Upper lobe of left lung (tissue), 6 donors: Measurements from ENCODE around the gene WDR35. TPM values are rescaled to one million over a fixed set of nuclear protein-coding genes. Genes with fewer than 3 reads are reported as not detected.

Experiments used
- ATAC-seq, 2 donors: fragments of 200-7000 bp; cut with Tn5 transposase; one replicate each; pipeline ENCODE4 v1.9.1; 2022; ENCODE audit warnings: mild to moderate bottlenecking in 2 of 2, moderate library complexity in 2 of 2; ENCODE audit not compliant: low FRiP score in 2 of 2
- DNase-seq, 2 donors: peaks; one replicate each; pipeline ENCODE4 v3.0.0-alpha.2; 2019 to 2020
- H3K27ac ChIP-seq, 4 donors: fragments of 200-600 bp; sonication (generic); one replicate each; pipeline ENCODE4 v1.5.1; 2016 to 2019
- H3K27me3 ChIP-seq, 4 donors: fragments of 200-600 bp; sonication (generic); one replicate each; pipeline ENCODE4 v1.5.1; 2017 to 2019
- H3K36me3 ChIP-seq, 4 donors: fragments of 200-600 bp; sonication (generic); one replicate each; pipeline ENCODE4 v1.5.1; 2016 to 2019
- H3K4me1 ChIP-seq, 4 donors: fragments of 200-600 bp; sonication (generic); one replicate each; pipeline ENCODE4 v1.5.1; 2018 to 2019
- H3K4me3 ChIP-seq, 4 donors: fragments of 200-600 bp; sonication (generic); one replicate each; pipeline ENCODE4 v1.5.1; 2017 to 2019; ENCODE audit warnings: mild to moderate bottlenecking in 2 of 4, moderate library complexity in 1 of 4
- H3K9me3 ChIP-seq, 4 donors: fragments of 200-600 bp; sonication (generic); one replicate each; pipeline ENCODE4 v1.5.1; 2018 to 2019
- CTCF ChIP-seq, 6 experiments: fragments of 450-650 bp in 4 of 6; fragments of 200-600 bp in 2 of 6; sonication (generic) in 2 of 6; IDR thresholded peaks; one replicate each; pipeline ENCODE4 v1.5.1; 2016 to 2019; ENCODE audit warnings: antibody characterized with exemption in 6 of 6
- EP300 ChIP-seq, 4 donors: sonication (generic); formaldehyde crosslinking; IDR thresholded peaks; one replicate each; pipeline ENCODE4 v1.5.1; 2017; ENCODE audit warnings: antibody characterized with exemption in 4 of 4, control low read depth in 2 of 4
- POLR2A ChIP-seq, 4 donors: fragments of 450-650 bp; IDR thresholded peaks; one replicate each; pipeline ENCODE4 v1.5.1; 2016 to 2017; ENCODE audit warnings: antibody characterized with exemption in 4 of 4, mild to moderate bottlenecking in 2 of 4
- POLR2AphosphoS5 ChIP-seq, 2 donors: sonication (generic); formaldehyde crosslinking; IDR thresholded peaks; one replicate each; pipeline ENCODE4 v1.5.1; 2017; ENCODE audit warnings: antibody characterized with exemption in 2 of 2
- WGBS, 2 donors: methylation state at CpG; one replicate each; pipeline ENCODE4 v1.1.5; 2017 to 2018; 5-methylcytosine and 5-hydroxymethylcytosine counted together
- total RNA-seq, 6 donors: library from RNA; depleted of rRNA in 4 of 6; stranded (reverse); fragments of >200 nt in 4 of 6; gene quantifications; one replicate each; pipeline versions ENCODE4 v1.1.0 to v1.2.1, GENCODE V29; 2016 to 2021
- donor health status: DM: no; HTN: no; CAD: no; lungs with moderate emphysema.
- donor health status: DM: no; HTN: yes; CAD: no; lungs with severe emphysema.

Gene WDR35
- total RNA-seq, 6 donors from 2014 or later = 4.4 to 16.5 (median 6.9) TPM

DNA sequence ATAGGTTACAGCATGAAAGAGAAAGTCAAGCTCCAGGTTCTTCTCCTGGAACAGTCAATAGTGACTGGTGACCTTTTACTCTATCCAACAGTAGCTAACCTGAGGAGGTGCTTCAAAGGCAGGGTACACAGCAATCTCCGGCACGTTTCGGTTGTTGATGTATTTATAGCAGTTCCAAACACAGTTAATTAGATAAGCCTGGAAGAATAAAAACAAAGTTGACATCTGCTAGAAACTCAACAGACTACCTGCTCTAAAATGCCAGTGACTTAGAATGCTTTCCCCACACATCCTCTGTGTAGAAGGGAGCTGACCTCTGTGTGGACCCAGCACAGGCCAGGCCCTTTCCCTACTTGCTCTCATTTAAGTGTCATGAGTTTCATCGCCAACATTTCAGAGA lies 44.3 kb upstream of the WDR35 start:
- peaks cover 28 to 100% (median 77%) of the 10 kb centered on the region in 4 donors for H3K36me3 ChIP-seq
- 88 to 100% methylated on average over 4 of the region's 4 CpGs for WGBS, 2 donors
- H3K27ac ChIP-seq = no peak overlapping the region
- no peaks in the 10 kb centered on the region for H3K4me1 ChIP-seq
- H3K27me3 ChIP-seq = no peaks in the 10 kb centered on the region
- ATAC-seq (no peak), DNase-seq (no peak)
- no peak overlapping the region for H3K4me3 ChIP-seq
- TF ChIP-seq CTCF (IDR thresholded peaks at IDR 0.05) (no peak), POLR2AphosphoS5 (IDR thresholded peaks at IDR 0.05) (no peak), EP300 (IDR thresholded peaks at IDR 0.05) (no peak), POLR2A (IDR thresholded peaks at IDR 0.05) (no peak)
- H3K9me3 ChIP-seq = no peaks in the 10 kb centered on the region

DNA sequence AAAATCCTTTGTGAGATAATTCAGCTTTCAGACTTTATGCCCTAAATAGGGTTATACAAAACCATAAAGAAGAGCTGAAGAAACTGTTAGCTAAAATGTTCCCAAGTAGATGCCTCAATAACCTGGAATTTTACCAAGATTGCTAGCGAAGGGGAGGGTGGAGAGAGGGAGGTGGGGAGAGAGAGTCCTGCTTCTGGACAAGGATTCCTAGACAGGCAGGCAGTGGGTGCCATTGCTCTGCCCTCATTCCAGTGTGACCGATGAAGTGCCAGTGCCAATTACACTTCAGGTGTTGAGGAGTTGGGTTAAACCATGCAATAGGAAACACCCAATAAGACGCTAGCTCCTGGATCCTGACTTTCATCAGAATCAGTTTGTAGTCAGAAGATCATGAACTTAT lies 43.4 kb upstream of the WDR35 start:
- peaks cover 24 to 100% (median 70%) of the 10 kb centered on the region in 4 donors for H3K36me3 ChIP-seq
- no peaks in the 10 kb centered on the region for H3K27me3 ChIP-seq
- no peaks in the 10 kb centered on the region for H3K9me3 ChIP-seq
- DNase-seq (peak in 1 of 2 donors; percentile 41), ATAC-seq (no peak)
- H3K4me1 ChIP-seq = no peaks in the 10 kb centered on the region
- H3K27ac ChIP-seq = no peak overlapping the region
- TF ChIP-seq CTCF (IDR thresholded peaks at IDR 0.05) (no peak), POLR2AphosphoS5 (IDR thresholded peaks at IDR 0.05) (no peak), EP300 (IDR thresholded peaks at IDR 0.05) (no peak), POLR2A (IDR thresholded peaks at IDR 0.05) (no peak)
- H3K4me3 ChIP-seq = no peak overlapping the region
- WGBS, 2 donors = 61 to 78% methylated on average over 3 of the region's 3 CpGs

- 87 to 93% methylated on average over 6 of the region's 6 CpGs for WGBS, 2 donors
- Histone ChIP-seq H3K27me3 (no peaks in the 10 kb centered on the region), H3K9me3 (no peaks in the 10 kb centered on the region), H3K27ac (no peak overlapping the region), H3K4me3 (no peak overlapping the region), H3K36me3 (peaks cover 15 to 76% (median 50%) of the 10 kb centered on the region in 4 donors), H3K4me1 (peaks cover 0 to 11% (median 0%) of the 10 kb centered on the region in 4 donors)
- no peak for DNase-seq
- TF ChIP-seq EP300 (IDR thresholded peaks at IDR 0.05) (no peak), POLR2AphosphoS5 (IDR thresholded peaks at IDR 0.05) (no peak), CTCF (IDR thresholded peaks at IDR 0.05) (no peak)
- ATAC-seq = no peak
Observed at GRCh38 chr2:20030224-20030623, 40.3 kb upstream of the WDR35 start.

DNA sequence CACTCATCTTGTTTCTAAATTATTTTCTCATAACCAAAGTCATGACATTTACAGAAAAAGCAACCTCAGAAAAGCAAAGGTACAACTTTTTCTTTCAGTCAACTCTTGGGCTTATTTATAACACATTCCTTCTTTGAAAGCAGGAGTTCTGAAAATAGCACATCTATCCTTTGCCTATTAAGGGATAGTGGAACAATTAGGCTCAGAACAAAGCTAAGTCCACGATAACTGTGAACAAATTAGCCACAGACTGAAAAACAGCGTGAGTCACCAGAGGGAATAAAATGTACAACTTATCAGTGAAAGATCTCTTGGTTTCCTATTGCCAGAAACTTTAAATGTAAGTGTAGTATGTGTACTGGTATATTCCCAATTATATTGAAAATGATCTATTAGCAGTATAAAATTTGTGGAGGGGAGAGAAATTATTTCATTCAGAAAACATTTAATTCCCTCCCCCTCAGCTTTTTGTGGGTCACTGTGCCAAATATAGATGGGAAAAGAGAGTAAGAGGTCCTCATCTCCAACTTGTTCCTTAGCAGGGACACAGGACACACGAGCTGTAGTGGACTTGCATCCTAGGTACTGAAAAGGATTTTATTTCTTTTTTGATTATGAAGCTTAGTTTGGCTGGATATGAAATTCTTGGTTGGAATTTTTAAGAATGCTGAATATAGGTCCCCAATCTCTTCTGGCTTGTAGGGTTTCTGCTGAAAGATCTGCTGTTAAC lies 38.0 kb upstream of the WDR35 start:
- H3K27me3 ChIP-seq = no peaks in the 10 kb centered on the region
- H3K9me3 ChIP-seq = no peaks in the 10 kb centered on the region
- no peak for TF ChIP-seq EP300 (IDR thresholded peaks at IDR 0.05)
- H3K36me3 ChIP-seq = peaks cover 3 to 52% (median 27%) of the 10 kb centered on the region in 4 donors
- DNase-seq (no peak), ATAC-seq (no peak)
- H3K4me1 ChIP-seq = peaks cover 0 to 11% (median 0%) of the 10 kb centered on the region in 4 donors
- H3K4me3 ChIP-seq = no peak overlapping the region
- H3K27ac ChIP-seq = peak overlapping the region in 1 of 4 donors; percentile 2
- WGBS, 2 donors = 64 to 73% methylated on average over 3 of the region's 3 CpGs

GRCh38 chr2:20027260-20027677 lies 37.4 kb upstream of the WDR35 start:
- ATAC-seq = no peak
- Histone ChIP-seq H3K4me3 (no peak overlapping the region), H3K36me3 (peaks cover 0 to 46% (median 21%) of the 10 kb centered on the region in 4 donors), H3K9me3 (no peaks in the 10 kb centered on the region), H3K4me1 (peaks cover 0 to 11% (median 0%) of the 10 kb centered on the region in 4 donors), H3K27me3 (no peaks in the 10 kb centered on the region), H3K27ac (peak overlapping the region in 1 of 4 donors; percentile 2)
- DNase-seq = peak in 1 of 2 donors; percentile 25
- 61 to 71% methylated on average over 4 of the region's 4 CpGs for WGBS, 2 donors
- TF ChIP-seq EP300 (IDR thresholded peaks at IDR 0.05) = no peak
- TF ChIP-seq POLR2AphosphoS5 (IDR thresholded peaks at IDR 0.05) = no peak
- no peak for TF ChIP-seq CTCF (IDR thresholded peaks at IDR 0.05)
- no peak for TF ChIP-seq POLR2A (IDR thresholded peaks at IDR 0.05)
